Measurements from ENCODE around the gene LGALS9.

GRCh38 chr17:27610304-27610677, 20.7 kb upstream of the LGALS9 start:
- no peak for TF ChIP-seq POLR2A (IDR thresholded peaks at IDR 0.05)
- TF ChIP-seq, protein P1, sequence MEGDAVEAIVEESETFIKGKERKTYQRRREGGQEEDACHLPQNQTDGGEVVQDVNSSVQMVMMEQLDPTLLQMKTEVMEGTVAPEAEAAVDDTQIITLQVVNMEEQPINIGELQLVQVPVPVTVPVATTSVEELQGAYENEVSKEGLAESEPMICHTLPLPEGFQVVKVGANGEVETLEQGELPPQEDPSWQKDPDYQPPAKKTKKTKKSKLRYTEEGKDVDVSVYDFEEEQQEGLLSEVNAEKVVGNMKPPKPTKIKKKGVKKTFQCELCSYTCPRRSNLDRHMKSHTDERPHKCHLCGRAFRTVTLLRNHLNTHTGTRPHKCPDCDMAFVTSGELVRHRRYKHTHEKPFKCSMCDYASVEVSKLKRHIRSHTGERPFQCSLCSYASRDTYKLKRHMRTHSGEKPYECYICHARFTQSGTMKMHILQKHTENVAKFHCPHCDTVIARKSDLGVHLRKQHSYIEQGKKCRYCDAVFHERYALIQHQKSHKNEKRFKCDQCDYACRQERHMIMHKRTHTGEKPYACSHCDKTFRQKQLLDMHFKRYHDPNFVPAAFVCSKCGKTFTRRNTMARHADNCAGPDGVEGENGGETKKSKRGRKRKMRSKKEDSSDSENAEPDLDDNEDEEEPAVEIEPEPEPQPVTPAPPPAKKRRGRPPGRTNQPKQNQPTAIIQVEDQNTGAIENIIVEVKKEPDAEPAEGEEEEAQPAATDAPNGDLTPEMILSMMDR (IDR thresholded peaks at IDR 0.05), result no peak
- TF ChIP-seq EP300 (IDR thresholded peaks at IDR 0.05), result no peak
